Activated T-cell treated with anti-CD3 and anti-CD28 coated beads, Interleukin-2, amount 50 U/mL, for 4 hours (primary cell): Measurements from ENCODE around the gene RAX2. TPM values are rescaled to one million over a fixed set of nuclear protein-coding genes. Genes with fewer than 3 reads are reported as not detected.

ENCODE experiments used
- ATAC-seq, 2 donors: fragments of 200-7000 bp; cut with Tn5 transposase; one replicate each; pipeline ENCODE4 v1.10.0; 2021
- DNase-seq: peaks from one replicate; pipeline ENCODE4 v3.0.0-alpha.2; 2020
- H3K27me3 Mint-ChIP-seq: one replicate; pipeline ENCODE4 v1.8.0; 2021; ENCODE audit warnings: low read depth, mixed read lengths
- H3K36me3 Mint-ChIP-seq: one replicate; pipeline ENCODE4 v1.8.0; 2022; ENCODE audit warnings: mixed read lengths; ENCODE audit not compliant: insufficient read depth
- H3K4me1 Mint-ChIP-seq: one replicate; pipeline ENCODE4 v1.8.0; 2021; ENCODE audit warnings: low read depth, mixed read lengths
- H3K4me3 Mint-ChIP-seq: one replicate; pipeline ENCODE4 v1.8.0; 2021; ENCODE audit warnings: mild to moderate bottlenecking, moderate library complexity, mixed read lengths
- H3K9me3 Mint-ChIP-seq: one replicate; pipeline ENCODE4 v1.8.0; 2021; ENCODE audit warnings: mixed read lengths
- total RNA-seq, 3 donors: library from RNA; stranded (reverse); gene quantifications; one replicate each; pipeline ENCODE4 v1.2.1, GENCODE V29; 2021

The RAX2 gene
- total RNA-seq, 3 donors from 2014 or later: not detected

GRCh38 chr19:3788996-3789778 lies 17.2 kb upstream of the RAX2 start:
- no peak for ATAC-seq
- Mint-ChIP-seq H3K4me3 (peak overlapping the region; percentile 4), H3K9me3 (no peaks in the 10 kb centered on the region), H3K36me3 (no peaks in the 10 kb centered on the region), H3K4me1 (peaks cover 13% of the 10 kb centered on the region), H3K27me3 (peaks cover 3% of the 10 kb centered on the region)
- no peak for DNase-seq

DNA sequence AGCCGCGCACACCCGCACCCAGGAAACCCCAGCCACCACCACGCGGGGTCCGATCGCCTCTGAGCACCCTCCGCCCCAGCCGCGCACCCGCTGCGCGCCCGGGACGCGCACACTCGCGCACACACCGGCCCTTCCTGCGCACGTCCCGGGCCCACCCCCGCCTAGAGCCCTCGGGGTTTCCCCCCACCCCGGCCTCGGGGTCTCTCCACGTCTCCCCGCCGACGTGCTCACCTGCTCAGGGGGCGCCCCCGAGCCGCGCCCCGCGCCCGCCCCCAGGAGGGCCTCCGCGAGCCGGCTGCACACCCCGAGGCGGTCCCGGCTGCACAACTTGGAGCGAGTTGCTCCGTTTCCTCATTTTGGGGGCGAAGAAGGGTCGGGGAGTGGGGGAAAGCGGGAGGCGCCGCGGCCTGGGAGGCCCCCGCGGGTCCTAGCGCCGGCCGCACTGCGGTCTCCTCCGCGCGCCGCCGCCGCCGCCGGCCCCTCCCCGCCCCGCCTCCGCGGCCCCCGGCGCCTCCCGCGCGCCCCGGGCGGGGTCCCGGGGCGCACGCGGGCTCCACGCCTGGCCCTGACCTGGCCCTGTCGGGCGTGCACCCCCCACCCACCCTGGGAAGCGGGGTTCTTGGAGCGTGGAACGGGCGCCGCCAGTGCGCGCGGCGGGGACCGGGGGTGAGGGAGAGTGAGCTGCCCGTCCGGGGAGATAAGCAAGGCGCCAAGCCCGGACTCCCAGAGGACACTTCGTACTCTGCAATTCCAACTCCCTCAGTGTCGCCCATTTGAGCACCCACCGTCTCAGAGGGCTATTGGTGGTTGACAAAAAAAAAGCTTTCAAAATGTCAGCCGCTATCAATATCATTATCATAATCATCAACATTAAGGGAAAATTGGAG lies 14.2 kb upstream of the RAX2 start, which contains the start of gene MATK:
Gene MATK (minus strand): TSS at position 444 of the 887 bp plus-strand sequence. CDS start 1,246 bp downstream, outside the sequence.
- ATAC-seq (peak; percentile 61 to 69), DNase-seq (peak; percentile 45)
- Mint-ChIP-seq H3K9me3 (peaks cover 10% of the 10 kb centered on the region), H3K27me3 (peaks cover 3% of the 10 kb centered on the region), H3K4me1 (peaks cover 13% of the 10 kb centered on the region), H3K4me3 (peak within 1 kb of the TSS; percentile 83), H3K36me3 (peaks cover 10% of the 10 kb centered on the region)

- Mint-ChIP-seq H3K9me3 (peaks cover 10% of the 10 kb centered on the region), H3K4me1 (peaks cover 10% of the 10 kb centered on the region), H3K4me3 (peak overlapping the region; percentile 83), H3K36me3 (peaks cover 10% of the 10 kb centered on the region), H3K27me3 (peaks cover 3% of the 10 kb centered on the region)
- DNase-seq: peak; percentile 61
- peak; percentile 36 to 37 for ATAC-seq
These were observed 13.5 kb upstream of the RAX2 start for GRCh38 chr19:3785451-3785937.

DNA sequence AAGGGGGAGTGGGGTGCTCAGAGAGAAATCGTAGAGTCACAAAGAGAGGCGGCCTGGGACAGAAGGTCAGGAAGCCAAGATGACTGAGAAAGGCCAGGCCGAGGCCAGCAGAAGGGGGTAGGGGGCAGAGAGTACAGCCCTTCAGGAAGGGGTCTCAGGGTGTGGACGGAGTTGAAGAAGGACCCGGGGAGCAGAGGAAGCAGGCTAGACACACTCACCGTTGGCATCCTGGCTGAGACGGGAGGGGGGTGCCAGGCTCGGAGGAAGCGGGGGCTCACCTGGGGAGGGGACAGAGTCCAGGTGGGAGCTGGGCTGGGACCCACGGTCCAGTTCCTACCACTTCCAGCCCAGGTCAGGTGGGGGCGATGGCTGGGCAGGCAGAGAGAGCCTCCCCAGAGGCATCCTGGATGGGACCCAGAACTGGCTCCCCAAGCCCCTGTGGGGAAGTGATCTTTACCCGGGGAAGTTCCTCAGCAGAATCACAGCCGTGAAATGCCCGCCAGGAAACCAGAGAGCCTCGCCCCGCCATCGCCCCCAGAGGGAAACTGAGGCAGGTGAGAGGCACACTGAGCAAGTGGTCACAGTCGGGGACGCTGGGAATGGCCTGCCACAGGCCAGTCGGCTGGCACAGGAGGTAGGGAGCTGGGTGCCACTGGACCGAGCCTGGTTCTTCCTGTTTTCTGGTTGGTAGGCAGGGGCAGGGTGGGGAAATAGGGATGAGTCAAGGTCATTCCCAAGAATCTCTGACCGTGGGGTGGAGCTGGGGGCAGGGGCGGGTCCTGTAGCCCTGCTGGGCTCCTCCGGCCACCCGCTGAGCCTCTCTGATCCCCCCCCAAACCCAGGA lies 12.8 kb upstream of the RAX2 start:
- Mint-ChIP-seq H3K9me3 (peaks cover 10% of the 10 kb centered on the region), H3K4me3 (peak overlapping the region; percentile 83), H3K4me1 (peaks cover 10% of the 10 kb centered on the region), H3K36me3 (peaks cover 10% of the 10 kb centered on the region), H3K27me3 (peaks cover 3% of the 10 kb centered on the region)
- ATAC-seq (no peak), DNase-seq (no peak)

DNA sequence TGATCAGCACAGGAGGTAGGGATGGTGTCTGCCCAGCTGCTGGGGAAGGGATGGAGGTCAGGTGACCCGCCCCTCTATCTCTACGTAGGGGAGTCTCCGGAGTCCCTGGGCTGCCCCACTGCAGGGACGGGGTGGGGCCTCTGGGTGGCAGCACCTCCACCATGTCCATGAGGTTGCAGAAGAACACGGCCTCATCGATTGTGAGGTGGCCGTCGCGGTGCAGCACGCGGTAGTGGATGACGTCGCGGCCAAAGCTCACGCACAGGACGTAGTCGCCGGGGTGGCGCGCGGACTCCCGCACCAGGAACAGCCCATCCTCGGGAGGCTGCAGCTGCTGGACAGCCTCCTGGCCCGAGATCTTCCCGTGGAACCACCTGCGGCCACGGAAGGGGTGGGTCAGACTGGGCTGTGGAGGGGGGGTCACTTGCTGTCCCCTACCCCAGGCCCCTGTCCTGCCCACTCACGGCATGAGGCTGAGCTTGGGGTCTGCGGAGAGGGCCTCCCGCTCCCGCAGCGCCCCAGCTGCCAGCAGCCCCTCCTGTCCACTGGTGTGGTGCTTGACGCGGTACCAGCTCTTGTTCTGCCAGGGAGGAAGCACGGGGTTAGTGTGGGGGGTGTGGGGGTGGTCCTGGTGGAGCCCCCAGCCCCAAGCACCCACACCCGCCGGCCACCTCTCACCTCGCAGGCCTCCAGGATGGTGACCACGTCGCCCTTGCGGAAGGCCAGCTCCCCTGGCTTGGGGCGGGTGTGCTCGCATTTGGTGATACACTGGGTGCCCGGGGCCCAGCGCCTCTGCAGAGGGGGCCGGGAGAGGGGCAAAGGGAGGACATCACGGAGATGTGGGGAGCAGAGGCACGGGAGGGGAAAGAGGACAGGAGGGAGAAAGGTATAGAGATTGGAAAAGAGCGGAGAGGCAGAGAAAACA lies 11.9 kb upstream of the RAX2 start:
- H3K9me3 Mint-ChIP-seq: peaks cover 10% of the 10 kb centered on the region
- H3K4me1 Mint-ChIP-seq: peaks cover 7% of the 10 kb centered on the region
- H3K4me3 Mint-ChIP-seq: peak overlapping the region; percentile 83
- ATAC-seq (peak; percentile 32 to 33), DNase-seq (peak; percentile 43)
- peaks cover 10% of the 10 kb centered on the region for H3K36me3 Mint-ChIP-seq
- peaks cover 3% of the 10 kb centered on the region for H3K27me3 Mint-ChIP-seq

GRCh38 chr19:3782903-3783302 lies 10.9 kb upstream of the RAX2 start:
- H3K9me3 Mint-ChIP-seq: peaks cover 10% of the 10 kb centered on the region
- peaks cover 7% of the 10 kb centered on the region for H3K4me1 Mint-ChIP-seq
- ATAC-seq (no peak), DNase-seq (no peak)
- H3K27me3 Mint-ChIP-seq: peaks cover 3% of the 10 kb centered on the region
- H3K36me3 Mint-ChIP-seq: peaks cover 10% of the 10 kb centered on the region
- no peak overlapping the region for H3K4me3 Mint-ChIP-seq

- Mint-ChIP-seq H3K4me3 (no peak overlapping the region), H3K36me3 (peaks cover 10% of the 10 kb centered on the region), H3K27me3 (peaks cover 3% of the 10 kb centered on the region), H3K9me3 (peaks cover 10% of the 10 kb centered on the region), H3K4me1 (peaks cover 7% of the 10 kb centered on the region)
- ATAC-seq: no peak
- DNase-seq: no peak
These were observed 10.3 kb upstream of the RAX2 start for GRCh38 chr19:3782330-3782729.

DNA sequence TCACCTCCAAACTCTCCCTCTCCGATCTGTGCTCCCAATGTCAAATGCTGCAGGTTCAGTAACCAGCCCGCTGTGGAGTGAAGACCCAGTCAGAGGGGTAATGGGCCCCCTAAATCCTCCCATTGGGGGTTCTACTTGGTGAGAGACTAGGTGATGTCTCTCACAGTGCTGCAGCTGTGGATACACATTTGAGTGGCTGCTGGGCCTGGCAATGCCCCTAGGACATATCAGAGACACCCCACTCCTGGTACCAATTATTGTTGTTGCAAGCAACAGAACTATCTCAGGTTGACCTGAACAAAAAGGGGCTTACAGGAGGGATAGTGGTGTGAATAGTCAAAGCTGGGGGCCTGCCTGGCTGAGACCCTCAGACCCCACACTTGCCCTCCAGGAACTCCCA lies 9.6 kb upstream of the RAX2 start:
- Mint-ChIP-seq H3K9me3 (peaks cover 10% of the 10 kb centered on the region), H3K27me3 (peaks cover 3% of the 10 kb centered on the region), H3K4me1 (peaks cover 6% of the 10 kb centered on the region), H3K36me3 (peaks cover 10% of the 10 kb centered on the region), H3K4me3 (no peak overlapping the region)
- DNase-seq (no peak), ATAC-seq (no peak)

DNA sequence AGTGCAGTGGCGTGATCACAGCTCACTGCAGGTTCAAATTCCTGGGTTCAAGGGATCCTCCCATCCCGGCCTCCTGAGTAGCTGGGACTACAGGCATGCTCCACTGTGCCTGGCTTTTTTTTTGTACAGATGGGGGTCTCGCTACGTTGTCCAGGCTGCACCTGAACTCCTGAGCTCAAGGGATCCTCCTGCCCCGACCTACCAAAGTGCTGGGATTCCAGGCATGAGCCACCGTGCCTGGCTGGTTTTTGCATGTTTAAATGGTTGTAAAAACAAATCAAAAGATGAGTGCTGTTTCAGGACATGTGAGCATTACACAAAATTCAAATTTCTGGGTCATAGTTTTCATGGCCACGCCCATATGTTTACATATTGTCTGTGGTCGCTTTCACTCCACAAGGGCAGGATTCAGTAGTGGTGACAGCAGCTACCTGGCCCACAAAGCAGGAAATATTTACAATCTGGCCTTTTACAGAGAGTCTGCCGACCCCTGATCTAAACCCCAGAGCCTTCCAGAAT lies 8.8 kb upstream of the RAX2 start:
- Mint-ChIP-seq H3K4me1 (peaks cover 5% of the 10 kb centered on the region), H3K9me3 (peaks cover 10% of the 10 kb centered on the region), H3K4me3 (no peak overlapping the region), H3K36me3 (peaks cover 10% of the 10 kb centered on the region), H3K27me3 (peaks cover 3% of the 10 kb centered on the region)
- DNase-seq (no peak), ATAC-seq (no peak)

DNA sequence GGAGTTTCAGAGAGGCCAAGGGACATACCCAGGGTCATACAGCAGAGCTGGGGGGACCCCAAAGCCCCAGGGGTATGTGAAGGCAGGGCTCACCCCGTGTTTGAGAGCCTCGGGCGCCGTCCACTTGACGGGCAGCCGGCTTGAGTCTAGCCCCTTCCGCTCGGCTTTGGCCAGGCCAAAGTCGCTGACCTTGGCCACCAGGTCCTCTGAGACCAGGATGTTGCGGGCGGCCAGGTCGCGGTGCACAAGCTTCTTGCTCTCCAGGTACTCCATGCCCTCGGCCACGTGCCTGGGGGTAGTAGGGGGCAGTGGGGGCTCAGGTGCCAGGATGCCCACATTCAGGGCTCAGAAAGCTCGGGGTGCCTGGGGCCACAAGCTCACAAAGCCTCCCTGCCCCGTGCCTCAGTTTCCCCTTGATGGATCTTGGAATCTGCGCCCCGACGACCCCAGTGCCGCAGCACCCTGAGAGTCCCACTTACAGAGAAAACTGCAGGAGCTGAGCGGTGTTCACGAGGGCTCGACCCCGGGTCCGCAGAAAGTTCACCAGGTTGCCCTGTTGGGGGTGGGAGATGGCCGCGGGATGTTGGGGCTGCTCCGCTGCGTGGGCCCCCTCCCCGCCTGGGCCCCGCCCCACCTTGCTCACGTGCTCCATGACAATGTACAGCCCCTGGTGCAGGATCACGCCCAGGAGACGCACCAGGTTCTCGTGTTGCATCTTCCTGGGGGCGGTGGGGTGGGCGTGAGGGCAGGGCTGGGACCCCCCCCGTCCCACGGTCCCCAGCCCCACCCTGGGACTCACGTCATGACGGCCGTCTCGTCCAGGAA lies 7.1 kb upstream of the RAX2 start:
- no peak for ATAC-seq

GRCh38 chr19:3778104-3778867 lies 6.3 kb upstream of the RAX2 start:
- Mint-ChIP-seq H3K9me3 (peaks cover 10% of the 10 kb centered on the region), H3K27me3 (no peaks in the 10 kb centered on the region), H3K36me3 (peaks cover 10% of the 10 kb centered on the region), H3K4me3 (no peak overlapping the region), H3K4me1 (no peaks in the 10 kb centered on the region)
- ATAC-seq: no peak
- DNase-seq: no peak

More for the DNA sequence above, 7.1 kb upstream of the RAX2 start:
- Mint-ChIP-seq H3K4me3 (no peak overlapping the region), H3K27me3 (no peaks in the 10 kb centered on the region), H3K4me1 (no peaks in the 10 kb centered on the region), H3K9me3 (peaks cover 10% of the 10 kb centered on the region), H3K36me3 (peaks cover 10% of the 10 kb centered on the region)
- no peak for DNase-seq
